GM19467 (cell line): ENCODE measurements around the gene OR6T1.

Experiments
- ATAC-seq: cut with Tn5 transposase; IDR thresholded peaks from one replicate; pipeline ENCODE4 v1.9.1; 2021; ENCODE audit warnings: mild to moderate bottlenecking, moderate library complexity; ENCODE audit not compliant: unreplicated experiment

OR6T1 gene, protein sequence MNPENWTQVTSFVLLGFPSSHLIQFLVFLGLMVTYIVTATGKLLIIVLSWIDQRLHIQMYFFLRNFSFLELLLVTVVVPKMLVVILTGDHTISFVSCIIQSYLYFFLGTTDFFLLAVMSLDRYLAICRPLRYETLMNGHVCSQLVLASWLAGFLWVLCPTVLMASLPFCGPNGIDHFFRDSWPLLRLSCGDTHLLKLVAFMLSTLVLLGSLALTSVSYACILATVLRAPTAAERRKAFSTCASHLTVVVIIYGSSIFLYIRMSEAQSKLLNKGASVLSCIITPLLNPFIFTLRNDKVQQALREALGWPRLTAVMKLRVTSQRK

DNA sequence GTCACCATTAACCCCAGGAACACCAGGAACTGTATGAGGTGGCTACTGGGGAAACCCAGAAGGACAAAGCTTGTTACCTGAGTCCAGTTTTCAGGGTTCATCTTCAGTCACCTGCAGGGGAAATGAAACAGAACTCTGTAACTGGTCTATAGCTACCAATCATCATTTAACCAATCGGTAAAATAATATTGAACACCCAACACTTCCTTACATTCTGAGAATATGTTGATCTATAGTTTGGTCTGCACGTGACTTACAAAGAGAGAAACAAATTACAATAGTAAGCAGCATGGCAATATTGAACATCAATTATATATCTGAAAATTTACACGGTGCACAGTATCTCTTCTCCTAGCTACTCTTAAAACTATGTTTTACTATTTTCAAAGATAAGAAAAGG lies at the start of gene OR6T1:
OR6T1 (minus strand) TSS at position 101 of the 400 bp plus-strand sequence; CDS start at position 101, 0 bp downstream.
- no peak for ATAC-seq

DNA sequence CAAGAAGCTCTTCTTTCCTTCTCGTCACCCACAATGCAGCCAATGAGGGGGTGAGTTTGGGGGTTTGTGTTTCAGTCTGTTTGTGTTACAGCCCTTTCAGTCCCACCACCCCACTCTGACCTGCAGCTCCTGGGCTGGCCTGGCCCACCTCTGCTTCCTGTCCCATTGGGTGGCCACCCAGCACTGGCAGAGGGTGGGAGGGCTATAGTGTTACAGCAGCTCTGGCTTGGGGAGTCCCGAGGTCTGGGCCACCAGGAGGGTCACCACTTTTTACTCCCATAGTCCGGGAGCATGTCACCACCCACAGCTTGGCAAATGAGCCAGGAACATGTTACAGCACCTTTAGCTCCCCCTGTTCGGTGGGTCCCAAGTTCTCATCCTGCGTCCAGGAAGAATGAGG lies 35.7 kb upstream of the OR6T1 start:
- no peak for ATAC-seq

DNA sequence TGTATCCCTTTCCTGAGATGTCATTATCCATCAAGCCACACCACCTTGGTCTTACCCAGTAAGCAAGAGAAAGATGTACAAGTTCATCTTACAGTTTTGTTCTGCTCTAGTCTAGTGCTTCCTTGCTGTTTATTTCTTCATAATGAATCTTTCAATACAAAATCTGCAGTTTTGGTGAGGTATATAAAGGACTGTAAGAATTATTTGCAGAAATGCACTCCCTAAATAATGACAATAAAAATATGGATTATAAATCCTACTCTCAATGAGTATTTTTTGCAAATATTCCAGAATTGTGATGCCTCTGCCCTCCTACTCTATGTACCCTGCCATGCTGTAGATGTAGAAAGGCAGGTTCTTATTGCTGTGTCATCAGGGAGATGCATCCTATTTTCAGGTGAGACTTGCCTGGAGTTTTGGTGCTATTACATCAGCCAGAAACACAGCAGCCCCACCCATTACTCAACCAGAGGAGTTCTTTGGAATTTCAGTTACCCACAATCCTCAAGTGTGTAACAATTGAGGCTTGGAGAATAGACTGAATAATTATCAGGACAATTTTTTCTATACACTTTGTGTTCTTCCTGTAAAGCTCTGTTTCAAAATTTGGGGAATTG lies 34.2 kb upstream of the OR6T1 start, which contains the start of gene OR10S1:
OR10S1 (minus strand) TSS at position 51 of the 617 bp plus-strand sequence. CDS start 117 bp downstream, outside the sequence.
- ATAC-seq: no peak

DNA sequence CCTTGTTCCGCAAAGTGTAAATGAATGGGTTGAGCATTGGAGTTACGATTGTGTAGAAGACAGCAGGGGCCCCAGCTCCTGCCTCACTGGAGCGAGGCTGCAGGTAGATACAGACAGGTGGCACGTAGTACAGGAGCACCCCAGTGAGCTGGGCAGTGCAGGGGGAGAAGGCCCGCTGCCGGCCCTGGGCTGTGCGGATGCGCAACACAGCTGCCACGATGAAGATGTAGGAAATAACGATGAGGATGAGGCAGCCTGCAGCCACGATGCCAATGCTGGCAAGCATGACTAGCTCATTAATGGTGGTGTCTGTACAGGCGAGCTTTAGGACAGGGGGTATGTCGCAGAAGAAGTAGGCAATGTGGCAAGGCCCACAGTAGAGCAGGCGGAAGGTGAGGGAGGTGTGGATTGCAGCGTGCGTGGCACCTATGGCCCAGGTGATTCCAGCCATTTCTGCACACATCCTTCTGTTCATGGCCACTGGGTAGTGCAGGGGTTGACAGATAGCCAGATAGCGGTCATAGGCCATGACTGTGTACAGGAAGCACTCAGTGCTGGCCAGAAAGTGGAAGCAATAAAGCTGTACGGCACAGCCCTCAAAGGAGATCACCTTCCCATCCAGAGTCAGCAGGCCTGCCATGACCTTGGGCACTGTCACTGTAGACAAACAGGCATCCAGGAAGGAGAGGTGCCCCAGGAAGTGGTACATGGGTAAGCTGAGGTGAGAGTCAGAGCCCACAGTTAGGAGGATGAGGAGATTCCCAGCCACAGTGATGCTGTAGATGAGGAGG lies 33.3 kb upstream of the OR6T1 start:
- no peak for ATAC-seq

DNA sequence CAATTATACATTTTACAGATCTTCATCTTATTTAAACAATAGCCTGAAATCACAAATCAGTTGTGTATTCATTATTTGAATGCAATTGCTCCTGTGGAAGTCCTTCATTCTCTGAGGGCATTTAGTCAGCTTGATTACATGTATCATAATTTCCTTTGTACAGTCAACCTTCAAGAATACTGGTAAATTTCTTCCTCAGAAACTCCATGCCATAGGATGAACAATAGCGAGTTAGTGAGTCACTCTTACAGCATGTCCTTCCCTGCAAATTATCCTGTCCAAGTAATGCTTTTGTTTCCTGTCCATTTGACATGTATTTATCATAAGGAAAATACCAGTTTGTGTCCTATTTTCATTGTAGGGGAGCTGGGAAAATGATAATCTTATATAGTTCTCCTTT lies 30.2 kb upstream of the OR6T1 start:
- ATAC-seq: no peak

DNA sequence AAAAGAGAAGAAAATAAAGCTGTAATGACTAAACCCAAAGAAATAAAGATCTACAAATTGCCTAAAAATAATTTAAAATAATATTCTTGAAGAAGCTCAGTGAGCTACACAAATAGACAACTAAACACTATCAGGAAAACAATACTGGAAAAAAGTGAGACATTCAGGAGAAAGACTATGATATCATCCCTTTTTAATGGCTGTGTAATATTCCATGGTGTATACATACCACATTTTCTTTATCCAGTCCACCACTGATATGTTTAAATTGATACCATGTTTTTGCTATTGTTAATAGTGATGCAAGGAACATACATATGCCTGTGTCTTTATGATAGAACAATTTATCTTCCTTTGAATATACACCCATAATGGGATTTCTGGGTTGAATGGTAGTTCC lies 13.1 kb upstream of the OR6T1 start:
- no peak for ATAC-seq

DNA sequence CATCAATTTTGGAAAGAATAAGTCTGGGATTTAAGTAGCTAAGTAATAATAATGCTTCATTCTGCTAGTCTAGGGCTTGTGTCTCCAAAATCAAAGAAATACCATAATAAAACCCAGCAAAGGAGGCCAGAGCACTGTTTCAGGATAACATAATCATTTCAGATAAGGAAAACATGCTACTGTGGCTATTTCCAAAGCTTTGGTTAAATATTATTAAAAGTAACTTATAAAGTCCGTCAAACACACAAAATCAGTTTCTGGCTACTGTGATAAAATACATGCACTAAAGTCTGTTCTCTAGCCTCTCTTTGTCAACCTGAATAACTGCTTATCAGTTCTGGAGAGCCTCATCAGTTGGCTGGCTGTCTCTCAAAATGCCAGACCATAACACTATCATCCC lies 1.5 kb upstream of the OR6T1 start:
- ATAC-seq: no peak

DNA sequence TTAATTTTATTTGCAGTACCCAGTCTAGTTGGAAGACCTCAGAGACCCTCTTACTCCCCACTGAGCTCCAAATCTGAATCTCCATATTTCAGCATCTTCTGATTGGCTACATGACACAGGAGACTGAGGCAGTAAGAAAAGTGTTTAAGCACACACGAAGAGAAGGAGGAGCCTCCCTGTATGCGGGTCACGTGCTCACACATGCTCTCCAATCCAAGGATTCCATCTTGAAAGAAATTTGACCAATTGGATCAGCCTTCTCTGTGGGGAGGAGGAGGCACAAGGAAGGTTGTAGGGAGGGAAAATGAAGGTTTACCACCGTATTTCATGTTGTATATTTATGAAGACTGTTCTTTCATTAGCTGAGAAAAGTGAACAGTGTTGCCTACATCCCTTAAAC lies 1.2 kb downstream of the OR6T1 start:
- ATAC-seq: no peak

DNA sequence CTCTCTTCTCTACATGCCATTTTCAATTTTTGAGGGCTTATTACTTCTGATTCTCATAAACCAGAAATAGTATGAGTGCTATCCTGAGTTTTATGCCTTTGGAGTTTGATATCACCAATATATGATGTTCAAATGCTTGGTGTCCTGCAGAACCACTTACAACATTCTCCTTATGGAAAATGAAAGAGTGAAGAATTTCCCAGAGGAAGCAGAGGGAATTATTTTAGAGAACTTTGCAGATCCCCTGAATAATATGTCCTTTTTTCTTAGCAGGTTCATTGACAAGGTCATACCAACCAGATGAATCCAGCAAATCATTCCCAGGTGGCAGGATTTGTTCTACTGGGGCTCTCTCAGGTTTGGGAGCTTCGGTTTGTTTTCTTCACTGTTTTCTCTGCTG lies 4.3 kb downstream of the OR6T1 start, which contains the start of gene OR4D5:
OR4D5 (plus strand) TSS at position 301 of the 400 bp plus-strand sequence; CDS start at position 301, 0 bp downstream.
- no peak for ATAC-seq

DNA sequence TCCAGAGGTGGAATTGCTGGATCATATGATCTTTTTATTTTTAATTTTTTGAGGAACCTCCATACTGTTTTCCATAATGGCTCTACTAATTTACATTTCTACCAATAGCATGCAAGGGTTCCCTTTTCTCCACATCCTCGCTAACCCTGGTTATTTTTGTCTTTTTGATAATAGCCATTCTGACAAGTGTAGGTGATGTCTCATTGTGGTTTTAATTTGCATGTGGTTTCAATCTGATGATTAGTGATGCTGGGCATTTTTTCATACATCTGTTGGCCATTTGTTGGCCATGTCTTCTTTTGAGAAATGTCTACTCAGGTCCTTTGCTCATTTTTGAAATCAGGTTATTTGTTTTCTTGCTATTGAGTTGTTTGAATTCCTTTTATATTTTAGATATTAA lies 19.6 kb downstream of the OR6T1 start:
- no peak for ATAC-seq

DNA sequence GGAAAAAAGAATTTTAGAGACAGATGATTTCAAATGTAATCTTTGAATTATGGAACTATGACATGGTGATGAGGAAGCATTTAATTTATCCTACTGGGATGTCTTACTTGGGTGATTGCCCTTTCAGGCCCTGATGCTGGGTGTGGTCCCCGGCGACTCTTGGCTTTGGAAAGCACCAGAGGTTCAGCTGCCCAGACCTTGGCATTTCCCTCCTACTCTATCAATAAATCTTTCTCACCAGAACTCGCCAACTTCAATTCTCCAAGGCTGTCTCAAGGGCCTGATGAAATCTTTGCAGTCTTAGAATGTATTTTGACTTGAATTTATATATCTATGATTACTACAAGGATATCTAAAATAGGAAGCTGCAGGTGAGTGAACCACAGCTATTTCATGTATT lies 22.7 kb downstream of the OR6T1 start:
- no peak for ATAC-seq

DNA sequence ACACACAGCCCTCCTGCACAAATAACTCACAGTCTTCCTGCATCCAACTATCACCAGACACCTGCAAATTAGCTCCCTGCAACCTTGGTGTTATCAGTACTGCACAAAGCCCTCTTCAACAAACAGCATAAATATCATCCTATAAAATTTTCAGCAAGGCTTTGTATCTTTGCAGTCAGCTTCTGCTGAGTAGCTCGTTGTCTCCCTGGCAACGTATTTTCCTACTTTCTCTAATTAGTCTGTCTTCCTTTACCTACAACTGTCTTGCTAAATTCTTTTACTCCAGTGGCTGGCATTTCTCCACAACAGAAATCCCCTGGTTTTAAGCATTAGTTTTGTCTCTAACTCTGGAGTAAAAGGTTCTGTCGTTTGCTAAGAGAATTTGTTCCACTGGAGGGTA lies 37.8 kb downstream of the OR6T1 start:
- ATAC-seq: no peak

DNA sequence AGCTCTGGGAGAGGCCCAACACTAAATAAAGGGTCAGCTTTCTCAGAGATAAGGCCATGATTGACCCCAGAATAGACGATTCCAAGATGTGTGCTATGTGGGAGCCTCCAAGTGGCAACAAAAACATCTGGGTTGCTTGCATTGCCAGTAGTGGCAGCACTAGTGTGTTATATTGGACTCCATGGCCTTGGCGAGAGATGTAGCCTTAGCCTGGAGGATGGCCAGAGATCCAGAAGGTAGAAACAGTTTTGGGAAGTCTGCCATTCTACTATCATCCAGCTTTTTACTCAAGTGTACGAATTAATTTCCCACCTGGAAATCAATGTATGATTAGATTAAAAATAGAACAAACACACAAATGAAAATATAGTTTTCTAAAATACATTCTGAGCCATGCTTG lies 38.7 kb downstream of the OR6T1 start:
- ATAC-seq: no peak

DNA sequence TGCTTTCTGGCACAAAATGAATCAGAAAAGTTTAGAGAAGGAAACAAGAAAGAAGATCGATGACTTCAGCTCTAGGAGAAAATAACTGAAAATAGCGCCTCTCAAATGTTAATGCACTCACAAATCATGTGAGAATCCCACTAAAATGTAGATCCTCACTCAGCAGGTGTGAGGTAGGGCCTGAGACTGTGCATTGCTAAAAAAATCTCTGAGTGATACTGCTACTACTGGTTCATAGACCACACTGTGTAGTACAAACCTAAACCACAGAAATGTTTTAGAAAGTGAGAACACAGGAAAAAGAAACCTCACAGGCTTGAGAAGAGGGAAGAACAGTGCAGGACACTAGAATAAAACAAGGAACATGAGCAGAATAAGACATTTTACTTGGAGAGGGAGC lies 39.7 kb downstream of the OR6T1 start:
- ATAC-seq: no peak

DNA sequence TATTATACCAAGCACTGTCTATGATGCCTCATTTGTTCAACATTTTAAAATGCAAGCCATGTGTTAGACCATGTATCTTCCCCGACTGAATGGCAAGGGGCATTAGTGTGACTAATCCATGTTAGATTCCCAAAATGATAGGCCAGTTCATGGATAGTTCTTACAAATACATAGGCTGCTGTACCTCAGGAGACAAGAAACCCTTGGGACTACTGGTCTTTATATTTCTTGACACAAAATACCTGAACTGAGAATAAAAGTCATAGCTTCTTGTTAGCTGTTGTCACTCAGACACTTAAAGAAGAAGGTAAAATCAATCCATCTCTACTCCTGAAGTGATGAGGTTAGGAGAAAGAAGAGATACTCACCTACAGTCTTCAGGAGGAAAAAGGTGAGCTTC lies 41.8 kb downstream of the OR6T1 start, which contains the start of gene OR8D4:
OR8D4 (plus strand) TSS at position 301 of the 400 bp plus-strand sequence. CDS start 4,265 bp downstream, outside the sequence.
- ATAC-seq: no peak

DNA sequence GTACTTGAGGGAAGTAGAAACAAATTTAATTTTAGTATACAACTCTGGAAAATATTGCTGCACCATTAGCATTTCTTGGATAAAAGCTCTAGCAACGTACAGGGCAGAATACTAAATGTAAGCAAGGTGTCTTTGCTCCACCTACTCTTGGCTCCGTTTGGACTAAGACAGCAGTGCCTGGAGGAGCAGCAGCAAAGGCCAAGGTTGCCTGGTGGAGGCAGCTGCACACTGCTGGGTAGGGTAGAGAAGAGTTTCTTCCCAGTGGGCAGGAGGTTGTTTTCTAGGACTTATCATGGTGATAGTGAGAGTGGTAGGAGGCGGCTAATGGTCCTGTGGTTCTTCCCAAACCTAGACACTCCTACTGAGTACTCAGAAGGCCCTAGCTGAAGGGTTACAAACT lies 43.8 kb downstream of the OR6T1 start:
- no peak for ATAC-seq
